ENCODE results near the gene C1orf35.

The C1orf35 gene

GRCh38 chr1:228059634-228060457 is 43.3 kb downstream of the C1orf35 start:
- no peak for TF ChIP-seq CTCF (IDR thresholded peaks at IDR 0.05; ENCODE audit: extremely low read depth, insufficient read depth, missing control alignments)

GRCh38 chr1:228058949-228059633 is 44.0 kb downstream of the C1orf35 start:
- DNase-seq (ENCODE audit: low spot score): no peak
- TF ChIP-seq CTCF (IDR thresholded peaks at IDR 0.05; ENCODE audit: extremely low read depth, insufficient read depth, missing control alignments): no peak

More at GRCh38 chr1:228059634-228060457, 43.3 kb downstream of the C1orf35 start:
- in situ Hi-C loops (cut with MboI; ENCODE audit: low pct_unique_long_range_greater_than_20kb, low sequenced_read_pairs, unreplicated experiment): no loop called here
- peak; percentile 64 for DNase-seq (ENCODE audit: low spot score)

GRCh38 chr1:228058172-228058948 is 44.8 kb downstream of the C1orf35 start:
- in situ Hi-C loops (cut with MboI; ENCODE audit: low pct_unique_long_range_greater_than_20kb, low sequenced_read_pairs, unreplicated experiment): no loop called here
- TF ChIP-seq CTCF (IDR thresholded peaks at IDR 0.05; ENCODE audit: extremely low read depth, insufficient read depth, missing control alignments): no peak
- DNase-seq (ENCODE audit: low spot score): no peak

More at GRCh38 chr1:228058949-228059633, 44.0 kb downstream of the C1orf35 start:
- in situ Hi-C loops (cut with MboI; ENCODE audit: low pct_unique_long_range_greater_than_20kb, low sequenced_read_pairs, unreplicated experiment): no loop called here

Data from GM13977 (cell line).